OCI-LY3 (cell line): ENCODE results near the gene WDSUB1.
A peak's percentile ranks its signal among the peaks of the same experiment; 100 is the strongest.

Source experiments
- H2AFZ ChIP-seq: fragments of 200-600, 300-600 bp; shearing (Covaris generic); 2 replicates; pipeline ENCODE4 v1.6.0; 2014; ENCODE audit warnings: antibody characterized with exemption, low read depth, low read length
- H3K27ac ChIP-seq: fragments of 200-600, 300-600 bp; sonication (generic); 2 replicates; pipeline ENCODE4 v1.5.1; 2014; ENCODE audit warnings: mild to moderate bottlenecking, low read length, moderate library complexity, mixed read lengths
- H3K27me3 ChIP-seq: fragments of 200-600, 300-600 bp; sonication (generic); 2 replicates; pipeline ENCODE4 v1.6.1; 2014; ENCODE audit warnings: low read depth, low read length, mixed read lengths
- H3K36me3 ChIP-seq: fragments of 200-600, 300-600 bp; sonication (generic); replicated peaks from 2 replicates; pipeline ENCODE3; 2014; ENCODE audit warnings: low read depth, low read length, mixed read lengths
- H3K4me1 ChIP-seq: fragments of 300-600, 200-600 bp; sonication (generic); 2 replicates; pipeline ENCODE4 v1.6.1; 2014; ENCODE audit warnings: low read length, mixed read lengths
- H3K4me2 ChIP-seq: fragments of 200-600, 300-600 bp; sonication (generic); 2 replicates; pipeline ENCODE4 v1.6.1; 2014; ENCODE audit warnings: low read length, mixed read lengths
- H3K4me3 ChIP-seq: fragments of 300-600, 200-600 bp; sonication (generic); 2 replicates; pipeline ENCODE4 v1.5.1; 2014; ENCODE audit warnings: antibody characterized with exemption, mild to moderate bottlenecking, low read length, moderate library complexity
- H3K79me2 ChIP-seq: fragments of 300-600, 200-600 bp; shearing (Covaris generic); 2 replicates; pipeline ENCODE4 v1.6.1; 2014; ENCODE audit warnings: mild to moderate bottlenecking, low read length, mixed read lengths
- H3K9ac ChIP-seq: fragments of 300-600, 200-600 bp; shearing (Covaris generic); 2 replicates; pipeline ENCODE4 v1.6.0; 2014; ENCODE audit warnings: mild to moderate bottlenecking, low read length, moderate library complexity
- H3K9me3 ChIP-seq: fragments of 200-600, 300-600 bp; shearing (Covaris generic); 2 replicates; pipeline ENCODE4 v1.6.1; 2014; ENCODE audit warnings: low read length, mixed read lengths; ENCODE audit not compliant: insufficient read depth
- H4K20me1 ChIP-seq: fragments of 200-600, 300-600 bp; sonication (generic); 2 replicates; pipeline ENCODE4 v1.6.1; 2016; ENCODE audit warnings: low read length, mixed read lengths; ENCODE audit not compliant: insufficient read depth
- CTCF ChIP-seq: fragments of 200-600, 300-600 bp; sonication (generic); IDR thresholded peaks from 2 replicates; pipeline ENCODE4 v1.5.1; 2014; ENCODE audit warnings: antibody characterized with exemption, low read length, low read depth
- EZH2phosphoT487 ChIP-seq: fragments of 200-600 bp; shearing (Covaris generic); IDR thresholded peaks from 2 replicates; pipeline ENCODE4 v1.6.1; 2018; ENCODE audit warnings: antibody characterized with exemption, mixed run types, low read depth

The WDSUB1 gene

GRCh38 chr2:159206736-159207380 is 79.6 kb downstream of the WDSUB1 start:
- H3K9me3 ChIP-seq: no peaks in the 10 kb centered on the region
- H3K36me3 ChIP-seq: no peaks in the 10 kb centered on the region
- H3K27ac ChIP-seq: no peak overlapping the region
- H3K27me3 ChIP-seq: no peaks in the 10 kb centered on the region
- no peak for TF ChIP-seq EZH2phosphoT487
- TF ChIP-seq CTCF: no peak
- no peak overlapping the region for H3K9ac ChIP-seq
- peaks cover 3% of the 10 kb centered on the region for H3K4me1 ChIP-seq
- H3K4me3 ChIP-seq: no peak overlapping the region
- no peaks in the 10 kb centered on the region for H3K79me2 ChIP-seq
- H3K4me2 ChIP-seq: no peak overlapping the region
- H4K20me1 ChIP-seq: no peaks in the 10 kb centered on the region
- H2AFZ ChIP-seq: no peak overlapping the region

GRCh38 chr2:159204381-159205144 is 81.9 kb downstream of the WDSUB1 start:
- no peaks in the 10 kb centered on the region for H3K27me3 ChIP-seq

GRCh38 chr2:159202568-159203071 is 83.9 kb downstream of the WDSUB1 start:
- Histone ChIP-seq H3K9ac (no peak overlapping the region), H3K79me2 (no peaks in the 10 kb centered on the region), H3K9me3 (no peaks in the 10 kb centered on the region), H3K4me1 (peaks cover 13% of the 10 kb centered on the region), H3K4me3 (no peak overlapping the region), H3K36me3 (no peaks in the 10 kb centered on the region), H2AFZ (no peak overlapping the region), H3K27ac (no peak overlapping the region), H3K4me2 (no peak overlapping the region), H3K27me3 (no peaks in the 10 kb centered on the region), H4K20me1 (no peaks in the 10 kb centered on the region)
- no peak for TF ChIP-seq EZH2phosphoT487
- TF ChIP-seq CTCF: no peak

More at GRCh38 chr2:159204381-159205144, 81.9 kb downstream of the WDSUB1 start:
- Histone ChIP-seq H3K4me2 (no peak overlapping the region), H4K20me1 (no peaks in the 10 kb centered on the region), H3K36me3 (no peaks in the 10 kb centered on the region), H3K79me2 (no peaks in the 10 kb centered on the region), H3K27ac (no peak overlapping the region), H3K4me3 (no peak overlapping the region), H2AFZ (no peak overlapping the region), H3K9me3 (no peaks in the 10 kb centered on the region), H3K4me1 (peaks cover 13% of the 10 kb centered on the region), H3K9ac (no peak overlapping the region)
- TF ChIP-seq EZH2phosphoT487 (no peak), CTCF (no peak)

GRCh38 chr2:159201360-159202063 is 85.0 kb downstream of the WDSUB1 start:
- H4K20me1 ChIP-seq: no peaks in the 10 kb centered on the region
- no peak overlapping the region for H3K27ac ChIP-seq
- H3K4me1 ChIP-seq: peaks cover 13% of the 10 kb centered on the region
- H3K27me3 ChIP-seq: no peaks in the 10 kb centered on the region
- no peak overlapping the region for H3K4me3 ChIP-seq
- H3K79me2 ChIP-seq: no peaks in the 10 kb centered on the region
- no peak overlapping the region for H2AFZ ChIP-seq
- no peaks in the 10 kb centered on the region for H3K9me3 ChIP-seq
- H3K4me2 ChIP-seq: peak overlapping the region; percentile 31
- H3K9ac ChIP-seq: no peak overlapping the region
- no peaks in the 10 kb centered on the region for H3K36me3 ChIP-seq
- no peak for TF ChIP-seq CTCF
